C4-2B (cell line): ENCODE data around the gene EEF1A2.

Source experiments
- ZFX ChIP-seq: fragments of 450-650 bp; IDR thresholded peaks from 2 replicates; pipeline ENCODE4 v1.6.1; 2017
- TF ChIP-seq, protein P1 (sequence below): fragments of 450-650 bp; conservative IDR thresholded peaks from 2 replicates; pipeline ENCODE4 v1.5.1; 2017; ENCODE audit warnings: mild to moderate bottlenecking

DNA sequence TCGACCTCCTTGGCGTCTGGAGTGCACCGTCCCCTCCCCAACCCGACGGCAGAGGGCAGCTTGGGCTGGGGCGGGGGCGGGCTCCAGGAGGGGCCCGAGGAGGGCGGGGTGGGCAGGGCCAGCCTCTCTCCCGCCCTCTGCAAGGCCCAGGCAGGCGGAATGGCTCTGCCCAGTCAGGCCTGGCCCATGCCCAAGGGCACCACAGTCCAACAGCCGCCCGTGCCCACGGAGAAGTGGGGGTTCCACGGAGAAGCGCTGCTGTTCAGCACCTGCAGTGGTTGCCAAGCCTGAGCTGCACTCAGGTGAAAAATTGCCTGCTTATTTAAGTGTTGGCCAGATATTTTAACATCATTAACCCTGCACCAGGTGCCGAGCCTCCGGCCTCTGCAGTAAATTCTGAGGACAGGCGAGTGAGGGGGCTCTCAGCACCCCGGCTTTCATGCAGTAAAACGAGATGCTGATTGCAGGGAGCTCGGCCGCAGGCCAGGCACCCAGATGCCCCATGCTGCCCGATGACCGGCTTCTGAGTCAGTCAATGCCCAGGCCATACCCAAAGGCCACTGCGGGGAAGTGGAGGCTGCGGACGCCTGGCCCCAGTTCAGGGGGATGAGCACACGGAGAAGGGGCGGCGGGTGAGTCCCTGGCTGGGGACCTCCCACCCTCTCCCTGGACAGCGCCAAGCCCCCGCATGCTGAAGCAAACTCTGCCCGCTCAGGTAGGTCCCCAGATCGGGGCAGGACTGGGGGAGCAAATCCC lies 49.0 kb upstream of the EEF1A2 start, which contains the start of gene SRMS:
- TF ChIP-seq, protein P1, sequence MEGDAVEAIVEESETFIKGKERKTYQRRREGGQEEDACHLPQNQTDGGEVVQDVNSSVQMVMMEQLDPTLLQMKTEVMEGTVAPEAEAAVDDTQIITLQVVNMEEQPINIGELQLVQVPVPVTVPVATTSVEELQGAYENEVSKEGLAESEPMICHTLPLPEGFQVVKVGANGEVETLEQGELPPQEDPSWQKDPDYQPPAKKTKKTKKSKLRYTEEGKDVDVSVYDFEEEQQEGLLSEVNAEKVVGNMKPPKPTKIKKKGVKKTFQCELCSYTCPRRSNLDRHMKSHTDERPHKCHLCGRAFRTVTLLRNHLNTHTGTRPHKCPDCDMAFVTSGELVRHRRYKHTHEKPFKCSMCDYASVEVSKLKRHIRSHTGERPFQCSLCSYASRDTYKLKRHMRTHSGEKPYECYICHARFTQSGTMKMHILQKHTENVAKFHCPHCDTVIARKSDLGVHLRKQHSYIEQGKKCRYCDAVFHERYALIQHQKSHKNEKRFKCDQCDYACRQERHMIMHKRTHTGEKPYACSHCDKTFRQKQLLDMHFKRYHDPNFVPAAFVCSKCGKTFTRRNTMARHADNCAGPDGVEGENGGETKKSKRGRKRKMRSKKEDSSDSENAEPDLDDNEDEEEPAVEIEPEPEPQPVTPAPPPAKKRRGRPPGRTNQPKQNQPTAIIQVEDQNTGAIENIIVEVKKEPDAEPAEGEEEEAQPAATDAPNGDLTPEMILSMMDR, result no peak
- no peak for TF ChIP-seq ZFX
